VCaP (cell line): ENCODE data around the gene MSH3.

Experiments used
- H3K27ac ChIP-seq: fragments of 450-650 bp; 2 replicates; pipeline ENCODE4 v1.5.1; 2017
- CTCF ChIP-seq: fragments of 450-650 bp; conservative IDR thresholded peaks from 2 replicates; pipeline ENCODE4 v1.5.1; 2017; ENCODE audit warnings: mild to moderate bottlenecking, moderate library complexity

MSH3 gene

GRCh38 chr5:80619086-80619485, 35.4 kb upstream of the MSH3 start:
- no peak for TF ChIP-seq CTCF
- peak overlapping the region; percentile 38; the same call in 1 of the 2 replicates for H3K27ac ChIP-seq

- H3K27ac ChIP-seq = no peak overlapping the region
- no peak for TF ChIP-seq CTCF
Measured at GRCh38 chr5:80620211-80620610, 34.2 kb upstream of the MSH3 start.

GRCh38 chr5:80622756-80623155, 31.7 kb upstream of the MSH3 start:
- no peak for TF ChIP-seq CTCF
- peak overlapping the region; percentile 82 for H3K27ac ChIP-seq

- no peak for TF ChIP-seq CTCF
- H3K27ac ChIP-seq = peak overlapping the region; percentile 82
Measured at GRCh38 chr5:80623999-80624398, 30.5 kb upstream of the MSH3 start.

GRCh38 chr5:80625230-80625629, 29.2 kb upstream of the MSH3 start:
- peak overlapping the region; percentile 82 for H3K27ac ChIP-seq
- TF ChIP-seq CTCF = no peak

GRCh38 chr5:80629281-80629680, 25.2 kb upstream of the MSH3 start:
- no peak overlapping the region for H3K27ac ChIP-seq
- TF ChIP-seq CTCF = no peak

- no peak for TF ChIP-seq CTCF
- no peak overlapping the region for H3K27ac ChIP-seq
Measured at GRCh38 chr5:80631278-80632259, 22.9 kb upstream of the MSH3 start.
